Measurements from ENCODE around the gene ENO1.
"Not testable (repeated sequence)": the region's sequence is repeated elsewhere in the genome, so short reads cannot be mapped to it uniquely, and the experiment has no call there.

Gene ENO1

DNA sequence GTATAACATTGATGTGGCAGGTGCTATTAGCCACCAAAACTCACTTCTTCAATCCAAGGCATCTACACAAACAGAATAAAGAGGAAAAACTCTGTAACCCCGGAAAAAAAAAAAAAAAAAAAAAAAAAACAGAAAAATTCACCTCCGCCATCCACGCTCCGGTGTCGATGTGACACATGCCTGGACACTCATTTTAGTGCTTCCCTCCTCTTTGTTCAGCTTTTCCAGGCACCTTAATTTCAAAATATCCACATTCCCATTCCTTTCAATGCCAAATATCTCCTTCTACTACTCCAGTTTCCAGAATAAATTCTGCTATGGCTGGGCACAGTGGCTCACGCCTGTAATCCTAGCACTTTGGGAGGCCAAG lies 55.2 kb downstream of the ENO1 start:
- H3K4me1 Mint-ChIP-seq, result peaks cover 3% of the 10 kb centered on the region
- DNase-seq (no peak), ATAC-seq (no peak)
- no peaks in the 10 kb centered on the region for H3K27me3 Mint-ChIP-seq
- H3K4me3 Mint-ChIP-seq, result no peak overlapping the region
- no peaks in the 10 kb centered on the region for H3K36me3 Mint-ChIP-seq (ENCODE audit: low read depth)
- no peak overlapping the region for H3K27ac Mint-ChIP-seq
- no peaks in the 10 kb centered on the region for H3K9me3 Mint-ChIP-seq

DNA sequence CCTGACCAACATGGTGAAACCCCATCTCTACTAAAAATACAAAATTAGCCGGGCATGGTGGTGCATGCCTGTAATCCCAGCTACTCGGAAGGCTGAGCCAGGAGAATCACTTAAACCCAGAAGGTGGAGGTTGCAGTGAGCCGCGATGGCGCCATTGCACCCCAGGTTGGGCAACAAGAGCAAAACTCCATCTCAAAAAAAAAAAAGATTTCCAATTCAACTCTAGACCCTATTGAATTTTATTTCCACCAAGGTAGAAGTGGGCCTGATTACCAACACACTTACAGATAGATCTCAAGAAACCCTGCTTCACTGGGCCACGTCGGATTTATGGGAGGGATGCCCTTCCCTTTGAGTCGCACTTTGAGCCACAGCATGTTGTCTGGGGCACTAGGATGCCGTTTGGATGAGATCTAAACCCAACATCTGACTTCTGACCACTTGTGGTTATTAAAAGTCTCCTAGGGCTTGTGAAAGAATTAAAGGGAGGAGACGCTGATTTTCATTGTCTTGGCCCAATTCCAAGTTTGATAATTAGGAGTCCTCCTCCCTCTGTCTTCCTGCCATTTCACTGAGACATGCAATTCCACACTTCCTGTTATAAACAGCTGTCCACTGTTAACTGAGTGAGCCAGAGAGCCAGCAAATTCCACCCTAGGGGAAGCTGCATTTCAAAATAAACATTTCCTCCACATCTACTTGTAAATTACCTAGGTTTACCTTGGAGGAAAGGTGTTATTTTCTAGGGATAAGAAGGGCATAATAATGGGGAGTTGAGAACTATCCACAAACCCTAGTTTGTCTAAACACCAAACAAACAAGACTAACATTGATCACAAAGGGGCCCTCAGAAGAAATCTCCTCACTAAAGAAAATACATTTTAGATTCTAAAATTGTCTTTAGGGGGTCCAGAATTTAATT lies 55.9 kb downstream of the ENO1 start:
- ATAC-seq, result no peak

DNA sequence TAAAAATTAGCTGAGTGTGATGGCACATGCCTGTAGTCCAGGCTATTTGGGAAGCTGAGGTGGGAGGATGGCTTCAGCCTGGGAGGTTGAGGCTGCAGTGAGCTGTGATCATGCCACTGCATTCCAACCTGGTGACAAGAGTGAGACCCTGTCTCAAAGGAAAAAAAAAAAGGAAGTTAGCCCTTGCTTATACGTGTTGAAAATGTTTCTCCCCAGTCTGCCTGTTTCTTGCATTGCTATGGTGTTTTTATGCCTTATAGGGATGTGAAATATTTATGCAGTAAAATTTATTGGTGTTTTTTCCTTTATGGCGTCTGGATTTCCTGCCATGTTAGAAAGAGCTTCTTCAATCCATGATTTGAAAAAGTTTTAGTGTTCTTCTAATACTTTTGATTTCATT lies 57.4 kb downstream of the ENO1 start:
- no peak for ATAC-seq
- H3K27me3 Mint-ChIP-seq, result no peaks in the 10 kb centered on the region
- peaks cover 15% of the 10 kb centered on the region for H3K4me1 Mint-ChIP-seq
- H3K9me3 Mint-ChIP-seq, result no peaks in the 10 kb centered on the region
- no peak overlapping the region for H3K4me3 Mint-ChIP-seq
- H3K36me3 Mint-ChIP-seq (ENCODE audit: low read depth), result no peaks in the 10 kb centered on the region
- no peak overlapping the region for H3K27ac Mint-ChIP-seq
- DNase-seq, result no peak

More for the DNA sequence above, 55.9 kb downstream of the ENO1 start:
- Mint-ChIP-seq H3K9me3 (no peaks in the 10 kb centered on the region), H3K4me1 (peaks cover 6% of the 10 kb centered on the region), H3K27ac (no peak overlapping the region), H3K27me3 (no peaks in the 10 kb centered on the region), H3K4me3 (no peak overlapping the region), H3K36me3 (ENCODE audit: low read depth) (no peaks in the 10 kb centered on the region)
- DNase-seq, result no peak

DNA sequence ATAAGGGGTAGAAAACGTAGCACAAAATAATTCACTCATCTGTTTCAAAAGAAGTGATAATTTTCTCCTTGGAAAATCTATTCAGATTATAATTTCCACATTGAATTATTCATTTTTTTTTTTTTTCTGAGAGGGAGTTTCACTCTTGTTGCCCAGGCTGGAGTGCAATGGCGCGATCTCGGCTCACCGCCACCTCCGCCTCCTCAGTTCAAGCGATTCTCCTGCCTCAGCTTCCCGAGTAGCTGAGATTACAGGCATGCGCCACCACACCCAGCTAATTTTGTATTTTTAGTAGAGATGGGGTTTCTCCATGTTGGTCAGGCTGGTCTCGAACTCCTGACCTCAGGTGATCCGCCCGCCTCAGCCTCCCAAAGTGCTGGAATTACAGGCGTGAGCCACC lies 59.7 kb downstream of the ENO1 start:
- Mint-ChIP-seq H3K4me1 (peaks cover 37% of the 10 kb centered on the region), H3K4me3 (peak overlapping the region; percentile 85), H3K27ac (peak overlapping the region; percentile 91)
- not testable (repeated sequence) for H3K9me3 Mint-ChIP-seq; H3K27me3 Mint-ChIP-seq; ATAC-seq; DNase-seq; H3K36me3 Mint-ChIP-seq (ENCODE audit: low read depth)

DNA sequence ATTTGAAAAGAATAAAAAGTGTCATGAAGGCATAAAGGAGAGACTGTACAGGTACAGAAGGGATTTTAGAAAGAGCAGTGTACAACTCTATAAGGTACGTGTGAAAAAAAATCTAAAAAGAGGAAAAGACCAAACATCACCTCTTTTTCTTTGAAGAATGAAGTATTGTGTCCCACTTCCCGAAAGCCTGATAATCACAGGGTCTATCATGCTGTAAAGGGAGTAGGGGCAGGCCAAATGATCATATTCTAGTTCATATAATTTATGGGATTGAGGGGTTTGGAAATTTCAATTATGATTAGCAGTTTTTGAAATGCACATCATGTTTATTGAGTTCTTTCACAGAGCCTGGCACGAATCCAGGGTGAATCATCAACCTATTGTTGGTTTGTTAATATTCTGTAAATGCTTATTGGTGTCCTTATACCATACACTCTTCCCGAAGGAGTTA lies 60.1 kb downstream of the ENO1 start:
- Mint-ChIP-seq H3K4me3 (peak overlapping the region; percentile 85), H3K9me3 (no peaks in the 10 kb centered on the region), H3K36me3 (ENCODE audit: low read depth) (no peaks in the 10 kb centered on the region), H3K27ac (peak overlapping the region; percentile 91), H3K4me1 (peaks cover 42% of the 10 kb centered on the region), H3K27me3 (no peaks in the 10 kb centered on the region)
- ATAC-seq (no peak), DNase-seq (no peak)

DNA sequence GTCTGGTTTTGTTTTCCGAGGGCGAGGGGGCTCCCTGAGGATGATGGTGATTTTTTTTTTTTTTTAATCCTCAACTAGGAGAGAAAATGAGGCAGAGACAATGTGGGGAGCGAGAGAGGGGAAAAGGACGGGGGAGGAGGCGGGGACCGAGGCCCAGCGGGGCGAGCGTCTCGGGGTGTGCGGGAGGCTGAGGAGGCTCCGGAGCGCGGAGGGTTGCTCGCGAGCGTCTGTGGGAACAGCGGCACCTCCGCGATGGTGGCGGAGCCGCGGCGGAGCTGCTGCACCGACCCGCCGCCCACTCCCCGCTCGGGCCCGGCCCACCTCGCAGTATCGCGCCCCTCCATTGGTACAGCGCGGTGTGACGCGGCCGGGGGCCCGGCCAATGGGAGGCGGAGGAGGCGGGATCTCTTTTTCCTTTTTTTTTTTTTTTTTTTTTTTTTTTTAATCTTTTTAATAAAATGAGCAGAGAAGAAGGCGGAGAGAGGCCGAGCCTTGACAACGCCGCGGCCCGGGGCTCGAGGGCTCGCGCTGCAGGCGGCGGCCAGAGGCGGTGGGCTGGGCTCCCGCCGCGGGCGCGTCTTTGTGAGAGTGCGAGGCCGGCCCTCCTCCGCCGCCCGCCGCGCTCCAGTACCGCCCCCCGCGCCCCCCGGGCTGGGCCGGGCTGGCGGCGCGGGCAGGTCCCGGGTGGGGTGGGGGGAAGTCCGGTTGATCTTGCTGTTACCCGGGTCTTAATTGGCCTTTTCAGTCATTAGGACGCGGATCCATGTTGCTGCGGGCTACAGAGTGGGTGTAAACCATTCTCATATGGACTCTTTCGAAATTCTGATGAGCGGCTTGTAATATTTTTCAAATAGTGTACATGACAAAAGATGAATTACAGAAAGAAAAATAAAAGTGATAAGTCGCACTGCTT lies 60.8 kb downstream of the ENO1 start, which contains the start of gene RERE:
TSS of gene RERE (minus strand) at position 229 of the 913 bp plus-strand sequence.
- peak within 1 kb of the TSS; percentile 92 for H3K4me3 Mint-ChIP-seq
- no peaks in the 10 kb centered on the region for H3K27me3 Mint-ChIP-seq
- peaks cover 49% of the 10 kb centered on the region for H3K4me1 Mint-ChIP-seq
- H3K27ac Mint-ChIP-seq, result peak within 1 kb of the TSS; percentile 92
- peak; percentile 97 for DNase-seq
- H3K9me3 Mint-ChIP-seq, result no peaks in the 10 kb centered on the region
- H3K36me3 Mint-ChIP-seq (ENCODE audit: low read depth), result no peaks in the 10 kb centered on the region
- ATAC-seq, result peak; percentile 98

DNA sequence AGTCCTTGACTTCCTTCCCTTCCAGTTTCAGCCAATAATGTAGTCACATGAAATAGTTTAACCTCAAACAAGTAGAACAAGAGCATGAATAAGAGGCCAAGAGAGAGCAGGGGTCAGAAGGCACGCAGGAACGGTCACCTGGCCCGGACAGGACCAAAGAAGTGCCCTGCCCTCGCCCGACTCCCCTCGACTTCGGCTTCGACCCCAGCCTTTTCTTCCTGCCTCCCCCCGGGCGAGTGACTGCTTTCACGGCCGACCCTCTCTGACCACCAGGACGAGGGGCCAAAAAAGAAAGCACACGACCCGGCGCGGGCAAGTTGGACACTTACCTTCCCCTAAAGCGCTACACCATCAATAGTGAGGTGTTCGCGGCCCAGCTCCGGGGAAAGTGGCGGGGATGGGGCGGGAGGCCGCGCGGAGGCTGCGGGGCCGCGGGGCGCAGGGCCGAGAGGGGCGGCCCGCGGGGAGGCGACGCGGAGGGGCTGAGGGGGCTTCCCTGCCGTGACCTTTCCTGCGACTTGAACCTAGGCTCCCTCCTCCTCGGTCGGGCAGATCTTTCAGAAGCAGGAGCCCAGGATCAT lies 61.6 kb downstream of the ENO1 start:
- Mint-ChIP-seq H3K36me3 (ENCODE audit: low read depth) (no peaks in the 10 kb centered on the region), H3K4me3 (peak overlapping the region; percentile 92), H3K27me3 (no peaks in the 10 kb centered on the region), H3K4me1 (peaks cover 49% of the 10 kb centered on the region), H3K27ac (peak overlapping the region; percentile 92), H3K9me3 (no peaks in the 10 kb centered on the region)
- DNase-seq, result peak; percentile 30
- ATAC-seq, result no peak

DNA sequence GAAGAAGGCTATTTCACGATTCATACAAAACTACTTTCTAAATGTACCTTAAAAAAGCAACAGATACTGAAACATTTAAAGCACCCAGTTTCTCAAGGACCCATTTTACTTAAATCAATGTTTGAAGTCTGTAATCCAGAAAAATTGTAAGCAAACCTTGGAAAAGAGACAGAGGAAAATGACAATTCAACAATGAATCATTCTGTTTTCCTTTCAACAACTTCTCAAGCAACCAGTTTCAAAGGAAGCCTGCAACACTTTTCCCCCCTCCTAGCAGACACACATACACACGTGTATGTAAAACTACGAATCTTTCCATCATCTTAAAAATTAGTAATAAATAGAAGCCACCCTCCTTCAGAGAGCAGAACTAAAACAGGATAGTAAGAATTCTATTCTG lies 62.2 kb downstream of the ENO1 start:
- peaks cover 51% of the 10 kb centered on the region for H3K4me1 Mint-ChIP-seq
- DNase-seq, result no peak
- H3K9me3 Mint-ChIP-seq, result no peaks in the 10 kb centered on the region
- no peaks in the 10 kb centered on the region for H3K27me3 Mint-ChIP-seq
- no peaks in the 10 kb centered on the region for H3K36me3 Mint-ChIP-seq (ENCODE audit: low read depth)
- no peak for ATAC-seq
- H3K27ac Mint-ChIP-seq, result peak overlapping the region; percentile 92
- H3K4me3 Mint-ChIP-seq, result peak overlapping the region; percentile 92

DNA sequence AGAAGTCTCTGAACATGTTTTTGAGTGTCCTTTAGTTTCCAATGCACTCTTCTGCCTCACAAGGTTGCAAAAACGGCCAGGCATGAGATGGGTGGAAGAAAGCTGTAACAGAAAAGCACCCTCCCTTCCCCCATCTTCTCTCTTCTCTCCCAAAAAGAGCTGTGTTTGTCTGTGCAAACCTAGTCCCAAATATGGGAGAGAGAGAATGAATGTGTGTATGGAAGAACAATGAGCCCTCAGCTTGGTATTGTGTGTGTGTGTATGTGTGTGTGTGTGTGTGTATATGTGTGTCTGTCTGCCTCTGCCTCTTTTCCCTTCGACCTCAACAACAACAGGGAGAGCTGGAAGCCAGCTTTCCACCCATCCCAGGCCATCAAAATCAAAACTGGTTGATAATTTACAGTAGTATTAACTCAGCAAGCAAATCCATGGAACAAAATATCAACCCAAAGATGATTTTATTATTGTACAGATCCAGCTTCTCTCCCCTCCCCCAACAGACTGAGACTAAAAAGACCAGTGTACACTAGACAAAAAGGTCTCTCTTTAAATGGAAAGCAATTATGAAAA lies 62.8 kb downstream of the ENO1 start:
- no peak for DNase-seq
- Mint-ChIP-seq H3K4me1 (peaks cover 53% of the 10 kb centered on the region), H3K36me3 (ENCODE audit: low read depth) (no peaks in the 10 kb centered on the region), H3K27ac (peak overlapping the region; percentile 92), H3K9me3 (no peaks in the 10 kb centered on the region), H3K4me3 (peak overlapping the region; percentile 92), H3K27me3 (no peaks in the 10 kb centered on the region)
- no peak for ATAC-seq

DNA sequence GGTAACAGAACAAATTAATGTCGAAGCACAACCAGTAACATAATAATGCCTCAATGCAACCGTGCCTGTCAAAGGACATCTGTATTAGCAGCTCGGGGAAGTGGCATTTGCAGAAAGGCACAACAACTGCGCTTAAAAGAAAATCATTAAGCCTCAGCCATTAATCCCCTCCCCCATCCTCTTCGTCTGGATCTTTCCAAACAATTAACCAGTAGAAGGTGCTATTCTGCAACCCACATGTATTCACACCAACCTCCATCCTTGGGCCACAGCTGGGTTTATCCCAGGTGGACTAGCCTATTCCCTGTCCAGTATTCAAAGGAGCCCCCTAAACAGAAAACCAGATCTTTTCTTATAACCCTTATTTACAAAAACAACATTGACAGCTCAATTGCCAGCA lies 63.6 kb downstream of the ENO1 start:
- Mint-ChIP-seq H3K36me3 (ENCODE audit: low read depth) (no peaks in the 10 kb centered on the region), H3K4me1 (peaks cover 53% of the 10 kb centered on the region), H3K4me3 (peak overlapping the region; percentile 30), H3K27ac (peak overlapping the region; percentile 51), H3K27me3 (no peaks in the 10 kb centered on the region), H3K9me3 (no peaks in the 10 kb centered on the region)
- ATAC-seq, result no peak
- DNase-seq, result no peak

DNA sequence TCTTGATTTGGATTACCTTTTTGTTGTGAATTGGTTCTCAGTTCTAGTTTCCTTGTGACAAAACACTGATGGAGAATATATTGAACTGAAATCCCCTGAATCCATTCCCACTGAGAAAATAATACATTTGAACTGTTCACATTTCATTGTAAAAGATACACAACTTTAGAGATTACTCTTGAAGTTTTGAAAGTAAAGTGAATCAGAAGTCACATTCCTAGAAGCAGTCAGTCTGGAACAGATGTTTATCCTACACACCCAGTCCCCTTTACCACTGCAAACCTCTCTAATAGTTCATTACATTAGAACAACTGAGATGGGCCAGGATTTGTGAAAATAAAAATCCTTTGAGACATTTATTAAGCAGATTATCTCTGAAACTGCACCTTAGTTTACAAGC lies 64.5 kb downstream of the ENO1 start:
- H3K4me1 Mint-ChIP-seq, result peaks cover 53% of the 10 kb centered on the region
- no peaks in the 10 kb centered on the region for H3K9me3 Mint-ChIP-seq
- no peak overlapping the region for H3K27ac Mint-ChIP-seq
- DNase-seq (no peak), ATAC-seq (no peak)
- H3K4me3 Mint-ChIP-seq, result no peak overlapping the region
- H3K36me3 Mint-ChIP-seq (ENCODE audit: low read depth), result no peaks in the 10 kb centered on the region
- H3K27me3 Mint-ChIP-seq, result no peaks in the 10 kb centered on the region

DNA sequence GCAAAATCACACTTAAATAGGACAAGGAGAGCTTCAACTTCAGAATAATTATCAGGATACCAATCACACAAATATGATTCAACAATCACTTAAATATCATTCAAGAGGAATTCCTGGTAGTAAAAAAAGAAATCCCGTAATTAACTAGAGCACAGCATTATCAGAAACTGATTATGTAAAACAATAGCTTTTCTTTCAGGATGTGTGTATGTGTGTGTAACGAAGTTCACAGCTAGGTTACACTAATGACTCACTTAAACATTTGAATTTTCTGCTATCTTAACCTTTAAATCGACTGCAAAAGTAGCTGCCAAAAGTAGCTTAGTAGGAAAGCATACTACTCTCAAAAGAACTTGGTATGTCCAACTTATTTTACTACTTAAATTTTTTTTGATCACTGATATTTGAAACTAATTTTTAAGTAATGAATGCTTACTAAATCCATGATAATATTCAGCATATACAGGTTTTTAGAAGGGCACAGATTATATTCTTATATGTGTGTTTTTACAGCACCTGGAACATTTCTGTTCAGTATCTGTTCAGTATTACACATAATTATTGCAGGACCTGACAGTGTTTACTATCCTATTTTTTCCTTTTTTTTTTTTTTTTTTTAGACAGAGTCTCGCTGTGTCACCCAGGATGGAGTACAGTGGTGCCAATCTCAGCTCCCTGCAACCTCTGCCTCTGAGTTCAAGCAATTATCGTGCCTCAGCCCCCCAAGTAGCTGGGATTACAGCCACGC lies 65.3 kb downstream of the ENO1 start:
- Mint-ChIP-seq H3K9me3 (no peaks in the 10 kb centered on the region), H3K36me3 (ENCODE audit: low read depth) (no peaks in the 10 kb centered on the region), H3K4me1 (peaks cover 49% of the 10 kb centered on the region), H3K4me3 (no peak overlapping the region), H3K27me3 (no peaks in the 10 kb centered on the region), H3K27ac (no peak overlapping the region)
- no peak for ATAC-seq
- DNase-seq, result no peak

DNA sequence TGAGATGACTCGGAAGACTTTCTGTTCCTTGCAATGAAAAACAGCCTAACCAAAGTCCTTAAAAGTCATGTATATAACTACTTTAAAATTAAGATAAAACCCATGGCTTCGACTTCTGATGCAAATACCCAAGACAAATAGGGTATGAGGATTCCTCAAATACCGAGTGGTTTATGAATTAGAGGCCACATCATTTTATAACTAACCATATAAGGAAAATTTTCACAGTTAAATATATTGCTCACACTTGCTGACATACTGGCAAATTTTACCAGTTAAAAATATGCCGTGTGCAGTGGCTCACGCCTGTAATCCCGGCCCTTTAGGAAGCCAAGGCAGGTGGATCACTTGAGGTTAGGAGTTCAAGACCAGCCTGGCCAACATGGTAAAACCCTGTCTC lies 66.4 kb downstream of the ENO1 start:
- no peak overlapping the region for H3K4me3 Mint-ChIP-seq
- H3K27me3 Mint-ChIP-seq, result no peaks in the 10 kb centered on the region
- H3K9me3 Mint-ChIP-seq, result no peaks in the 10 kb centered on the region
- H3K36me3 Mint-ChIP-seq (ENCODE audit: low read depth), result no peaks in the 10 kb centered on the region
- no peak for ATAC-seq
- H3K4me1 Mint-ChIP-seq, result peaks cover 45% of the 10 kb centered on the region
- H3K27ac Mint-ChIP-seq, result no peak overlapping the region
- DNase-seq, result no peak

Data from activated naive CD8-positive, alpha-beta T cell treated with anti-CD3 and anti-CD28 coated beads, Interleukin-2, amount 50 U/mL, for 24 hours (primary cell).